ENCODE results near the gene CTAGE9.
"Not testable (repeated sequence)": the region's sequence is repeated elsewhere in the genome, so short reads cannot be mapped to it uniquely, and the experiment has no call there.

Gene CTAGE9

GRCh38 chr6:131729550-131729949 lies 18.7 kb upstream of the CTAGE9 start:
- no peak for DNase-seq (ENCODE audit: low spot score)

DNA sequence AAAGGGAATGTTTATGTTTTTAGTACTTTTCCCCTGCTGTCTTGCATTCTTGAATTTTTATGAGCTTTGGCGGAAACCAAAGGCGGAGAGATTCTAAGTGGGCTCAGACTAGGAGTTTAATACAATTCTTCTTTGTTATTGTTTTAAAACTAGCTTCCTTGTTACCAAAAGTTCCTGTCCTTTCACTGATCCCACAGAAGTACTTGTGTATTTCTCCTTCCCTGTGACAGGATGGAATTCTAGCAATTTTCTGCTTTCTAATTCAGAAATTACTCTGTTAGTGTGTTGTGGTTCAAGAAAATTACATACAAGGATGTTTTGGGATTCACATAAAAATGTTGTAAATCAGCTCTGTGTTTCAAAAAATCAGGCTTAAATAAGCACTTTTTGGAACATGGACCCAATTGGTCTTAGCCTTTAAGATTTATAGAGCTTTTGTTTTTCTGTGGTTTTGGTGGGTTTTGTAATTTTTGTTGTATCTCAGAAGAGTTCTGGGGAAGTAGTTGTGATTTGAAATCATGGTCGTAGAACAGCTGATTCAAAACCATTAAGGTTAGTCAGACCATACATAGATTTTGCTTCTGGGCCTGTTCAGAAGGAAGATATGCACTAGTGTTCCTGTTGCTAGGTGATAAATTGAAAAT lies 17.6 kb upstream of the CTAGE9 start:
- DNase-seq (ENCODE audit: low spot score), result no peak

DNA sequence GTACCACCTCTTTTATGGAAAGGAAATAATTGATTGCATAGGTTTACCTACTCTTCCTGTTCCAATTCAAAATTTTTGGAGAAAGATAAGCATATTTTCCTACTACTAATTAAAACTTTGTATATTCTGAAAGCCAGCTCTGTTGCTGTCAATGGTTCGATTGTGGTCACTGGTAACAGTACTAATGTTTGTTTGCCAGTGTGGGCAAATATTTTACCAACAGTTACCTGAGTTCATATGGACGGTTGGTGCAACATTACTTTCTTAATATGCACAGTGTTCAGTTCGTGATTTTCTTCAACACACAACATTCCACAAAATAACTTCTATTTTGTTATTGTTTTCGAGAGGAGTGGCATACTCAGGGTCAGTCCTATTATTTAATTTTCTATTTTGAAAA lies 17.1 kb upstream of the CTAGE9 start:
- no peak for DNase-seq (ENCODE audit: low spot score)

- no peak for DNase-seq (ENCODE audit: low spot score)
Observed at GRCh38 chr6:131727467-131727866, 16.6 kb upstream of the CTAGE9 start.

GRCh38 chr6:131724114-131724513 lies 13.3 kb upstream of the CTAGE9 start:
- no peak for DNase-seq (ENCODE audit: low spot score)

- DNase-seq (ENCODE audit: low spot score), result no peak
Observed at GRCh38 chr6:131721161-131721560, 10.3 kb upstream of the CTAGE9 start.

DNA sequence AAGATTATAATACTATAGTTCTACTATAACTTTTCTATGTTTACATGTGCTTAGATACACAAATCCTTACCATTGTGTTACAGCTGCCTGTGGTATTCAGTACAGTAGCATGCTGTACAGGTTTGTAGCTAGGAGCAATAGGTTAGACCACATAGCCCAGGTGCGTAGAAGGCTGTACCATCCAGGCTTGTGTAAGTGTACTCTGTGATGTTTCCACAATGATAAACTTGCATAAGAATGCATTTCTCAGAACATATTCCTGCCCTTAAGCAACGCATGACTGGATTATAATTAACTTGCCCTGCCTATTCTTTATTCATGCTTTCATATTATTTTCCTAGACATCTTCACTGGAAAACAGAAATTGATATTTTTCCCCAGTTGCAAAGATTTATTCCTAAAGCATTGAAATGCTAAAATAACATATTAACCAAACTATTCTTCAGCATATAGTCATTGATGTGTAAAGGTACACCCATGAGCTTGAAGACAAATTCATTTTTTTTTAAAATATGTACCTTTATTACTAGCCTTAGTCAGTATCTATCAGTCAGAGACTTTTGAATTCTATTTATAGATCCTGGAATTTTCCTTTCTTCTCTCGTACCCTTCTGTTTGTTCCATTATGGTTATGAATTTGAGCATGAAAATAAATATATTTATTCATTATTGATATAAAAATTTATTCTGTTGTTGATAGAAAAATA lies 7.2 kb upstream of the CTAGE9 start:
- no peak for DNase-seq (ENCODE audit: low spot score)

DNA sequence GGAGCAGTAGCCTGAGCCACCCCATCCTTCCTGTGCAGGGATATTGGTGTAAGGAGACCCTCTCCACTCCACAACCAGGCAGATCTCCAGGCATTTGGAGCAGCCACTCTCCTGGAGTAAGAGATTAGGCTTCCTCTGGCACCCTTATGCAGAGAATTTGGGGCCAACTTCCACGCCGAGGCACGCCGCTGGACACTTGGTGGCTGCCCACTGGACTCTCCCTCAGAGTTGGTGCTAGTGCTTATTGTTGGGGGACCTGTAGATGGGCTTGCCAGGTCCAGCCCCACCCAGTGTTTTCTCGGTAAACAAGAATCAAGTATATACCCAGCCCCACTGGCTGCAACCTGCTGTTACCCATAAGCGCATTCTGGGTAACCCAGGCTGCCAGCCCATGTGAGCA lies 4.8 kb upstream of the CTAGE9 start:
- DNase-seq (ENCODE audit: low spot score), result not testable (repeated sequence)

- DNase-seq (ENCODE audit: low spot score), result not testable (repeated sequence)
Observed at GRCh38 chr6:131703905-131704304, 6.9 kb downstream of the CTAGE9 start.

- DNase-seq (ENCODE audit: low spot score), result not testable (repeated sequence)
Observed at GRCh38 chr6:131700851-131701250, 10.0 kb downstream of the CTAGE9 start.

DNA sequence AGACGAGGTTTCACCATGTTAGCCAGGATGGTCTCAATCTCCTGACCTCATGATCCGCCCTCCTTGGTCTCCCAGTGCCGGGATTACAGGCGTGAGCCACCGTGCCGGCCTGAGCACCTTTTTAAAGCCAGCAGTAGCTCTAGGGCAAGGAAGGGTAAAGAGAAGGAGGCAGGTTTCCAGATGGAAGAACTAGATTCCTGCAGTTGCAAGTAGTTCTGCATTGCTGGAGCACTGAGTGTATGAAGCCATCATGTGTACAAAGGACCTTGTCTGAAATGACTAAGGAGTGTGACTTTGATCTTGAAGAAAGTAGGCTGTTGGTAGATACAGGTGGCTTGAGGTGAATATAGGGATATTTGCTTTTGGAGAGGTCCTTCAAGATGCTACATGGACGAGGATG lies 13.9 kb downstream of the CTAGE9 start:
- no peak for DNase-seq (ENCODE audit: low spot score)

GRCh38 chr6:131694832-131695426 lies 15.9 kb downstream of the CTAGE9 start:
- peak; percentile 79 for DNase-seq (ENCODE audit: low spot score)

GRCh38 chr6:131693384-131693783 lies 17.4 kb downstream of the CTAGE9 start:
- no peak for DNase-seq (ENCODE audit: low spot score)

GRCh38 chr6:131692589-131692988 lies 18.2 kb downstream of the CTAGE9 start:
- no peak for DNase-seq (ENCODE audit: low spot score)

DNA sequence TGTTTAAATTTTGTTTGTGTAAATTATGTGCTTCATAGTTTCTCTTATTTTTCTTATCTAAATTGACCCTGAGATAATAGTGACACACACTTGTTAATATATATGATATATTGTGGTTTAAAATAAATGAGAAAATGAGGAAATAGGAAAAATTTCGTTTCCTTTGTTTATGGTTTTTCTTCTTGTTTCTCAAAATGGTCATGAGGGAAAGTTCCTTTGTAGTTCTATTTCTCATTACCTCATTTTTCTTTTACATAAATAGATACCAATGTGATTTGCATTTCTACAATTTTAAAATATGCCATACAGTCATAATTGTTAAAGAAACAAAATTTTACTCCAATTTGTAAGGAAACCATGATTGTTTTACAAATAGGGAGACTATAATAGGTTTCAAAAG lies 18.8 kb downstream of the CTAGE9 start:
- no peak for DNase-seq (ENCODE audit: low spot score)

DNA sequence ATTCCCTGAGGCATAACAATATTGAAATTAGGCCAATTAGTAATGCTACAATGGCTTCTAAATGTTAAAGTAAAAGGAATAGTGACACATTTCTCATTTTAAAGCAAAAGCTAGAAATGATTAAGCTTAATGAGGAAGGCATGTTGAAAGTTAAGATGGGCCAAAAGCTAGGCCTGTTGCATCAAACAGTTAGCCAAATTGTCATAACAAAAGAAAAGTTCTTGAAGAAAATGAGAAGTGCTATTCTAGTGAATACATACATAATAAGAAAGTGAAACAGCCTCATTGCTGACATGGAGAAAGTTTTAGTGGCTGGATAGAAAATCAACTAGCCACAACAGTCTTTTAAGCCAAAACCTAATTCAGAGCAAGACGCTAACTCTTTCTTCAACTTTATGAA lies 22.5 kb downstream of the CTAGE9 start:
- no peak for DNase-seq (ENCODE audit: low spot score)

DNA sequence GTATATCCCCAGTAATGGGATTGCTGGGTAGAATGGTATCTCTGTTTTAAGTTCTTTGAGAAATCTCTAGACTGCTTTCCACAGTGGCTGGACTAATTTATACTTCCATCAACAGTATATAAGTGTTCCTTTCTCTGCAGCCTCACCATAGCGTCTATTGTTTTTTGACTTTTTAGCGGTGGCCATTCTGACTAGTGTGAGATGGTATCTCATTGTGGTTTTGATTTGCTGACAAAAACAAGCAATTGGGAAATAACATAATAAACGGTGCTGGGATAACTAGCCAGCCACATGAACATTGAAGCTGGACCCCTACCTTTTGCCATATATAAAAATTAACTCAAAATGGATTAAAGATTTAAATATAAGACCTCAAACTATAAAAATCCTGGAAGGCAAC lies 23.8 kb downstream of the CTAGE9 start:
- no peak for DNase-seq (ENCODE audit: low spot score)

- DNase-seq (ENCODE audit: low spot score), result no peak
Observed at GRCh38 chr6:131685266-131685780, 25.5 kb downstream of the CTAGE9 start.

GRCh38 chr6:131683479-131683878 lies 27.3 kb downstream of the CTAGE9 start:
- no peak for DNase-seq (ENCODE audit: low spot score)

DNA sequence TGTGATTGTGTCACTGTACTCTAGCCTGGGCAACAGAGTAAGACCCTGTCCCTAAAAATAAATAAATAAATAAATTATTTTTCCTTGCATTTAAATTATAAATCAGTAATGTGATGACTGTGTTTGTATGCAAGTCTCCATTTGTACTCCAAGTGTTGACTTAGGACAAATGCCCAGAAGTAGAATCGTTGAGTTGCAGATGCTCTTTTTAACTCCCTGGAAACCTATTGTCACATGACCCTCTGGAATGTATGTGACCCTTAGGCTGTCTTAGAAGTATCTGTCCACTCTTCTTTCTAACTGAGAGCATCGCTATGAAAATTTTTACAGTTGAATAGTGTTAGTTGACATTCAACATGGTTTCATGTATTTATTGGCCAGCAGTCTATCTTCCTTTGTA lies 28.4 kb downstream of the CTAGE9 start:
- no peak for DNase-seq (ENCODE audit: low spot score)

GRCh38 chr6:131681585-131681984 lies 29.2 kb downstream of the CTAGE9 start:
- no peak for DNase-seq (ENCODE audit: low spot score)

DNA sequence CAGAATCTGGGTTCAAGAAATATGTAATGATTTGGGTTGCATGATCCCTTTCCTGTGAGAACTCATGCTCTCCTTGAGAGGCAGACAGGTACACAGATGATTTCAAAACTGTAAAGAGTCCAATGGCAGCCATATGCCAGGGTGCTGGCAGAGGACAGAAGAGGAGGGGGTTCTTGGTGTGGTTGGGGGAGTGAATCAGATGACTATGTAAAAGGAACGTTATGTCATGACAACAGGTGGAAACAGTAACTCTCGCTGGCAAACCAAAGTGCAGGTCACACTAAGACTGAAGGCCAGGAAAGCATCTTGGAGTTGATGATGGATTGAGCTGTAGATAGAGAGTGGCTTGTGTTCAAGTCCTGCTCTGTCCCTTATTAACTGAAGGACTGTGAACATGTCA lies 29.9 kb downstream of the CTAGE9 start:
- no peak for DNase-seq (ENCODE audit: low spot score)

DNA sequence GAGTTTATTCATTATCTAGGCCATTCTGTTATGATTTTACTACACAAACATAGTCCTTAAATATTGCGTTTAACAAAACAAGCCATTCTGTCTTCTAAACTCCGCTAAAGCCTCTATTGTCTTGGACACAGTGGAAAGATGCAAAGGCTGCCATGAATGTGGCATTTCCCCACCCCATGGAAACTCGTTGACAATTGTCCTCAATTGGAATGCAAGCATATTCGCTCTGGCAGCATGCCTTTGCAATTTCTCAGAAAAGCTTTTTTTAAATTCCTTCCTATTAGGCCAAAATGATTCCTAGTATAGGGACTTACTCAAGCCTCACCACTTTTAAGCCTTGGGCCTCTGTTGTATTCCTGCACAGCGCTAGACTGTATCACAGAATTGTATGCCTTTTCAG lies 32.4 kb downstream of the CTAGE9 start:
- no peak for DNase-seq (ENCODE audit: low spot score)
